IMR-90 (cell line): Measurements from ENCODE around the gene GABRR3. TPM values are rescaled to one million over a fixed set of nuclear protein-coding genes. Genes with fewer than 3 reads are reported as not detected.

ENCODE experiments used
- ATAC-seq: fragments of 200-7000 bp; cut with Tn5 transposase; 2 replicates; pipeline ENCODE4 v1.9.1; 2020; ENCODE audit warnings: low read depth, mild to moderate bottlenecking, moderate library complexity
- BruUV-seq: library from RNA; stranded (reverse); fragments of 400-500 nt; replicated peaks from 2 replicates; lab custom pipeline; 2021; lab: Mats Ljungman, UMichigan
- CTCF ChIA-PET: fragments of 300-600 bp; formaldehyde crosslinking; extraction: SDS; loops from one replicate; lab custom pipeline; 2021; ENCODE audit warnings: antibody characterized with exemption; lab: Yijun Ruan, JAX
- POLR2A ChIA-PET: fragments of 300-600 bp; sonication (Branson Sonifier 250); formaldehyde crosslinking; loops from one replicate; lab custom pipeline; 2022; ENCODE audit warnings: antibody characterized with exemption; ENCODE audit not compliant: unreplicated experiment; lab: Charles Lee
- DNase-seq: peaks from one replicate; pipeline ENCODE4 v3.0.0; 2013
- H2AFZ ChIP-seq: replicated peaks from 2 replicates; pipeline ENCODE3; 2013; ENCODE audit warnings: low read length, mild to moderate bottlenecking; ENCODE audit not compliant: poor library complexity
- H2AK5ac ChIP-seq: 2 replicates; pipeline ENCODE4 v1.6.1; 2013; ENCODE audit warnings: low read depth, low read length, inconsistent platforms
- H2AK9ac ChIP-seq: replicated peaks from 2 replicates; pipeline ENCODE3; 2013; ENCODE audit warnings: mild to moderate bottlenecking, low read depth, low read length, moderate library complexity; ENCODE audit not compliant: poor library complexity
- H2BK120ac ChIP-seq: 2 replicates; pipeline ENCODE4 v1.6.1; 2013; ENCODE audit warnings: low read depth, low read length, inconsistent platforms
- H2BK15ac ChIP-seq: 3 replicates; pipeline ENCODE4 v1.6.1; 2013; ENCODE audit warnings: low read depth, low read length, inconsistent platforms
- H2BK20ac ChIP-seq: 2 replicates; pipeline ENCODE4 v1.6.1; 2013; ENCODE audit warnings: low read depth, mild to moderate bottlenecking, inconsistent platforms, low read length, moderate library complexity
- H2BK5ac ChIP-seq: 2 replicates; pipeline ENCODE4 v1.6.1; 2013; ENCODE audit warnings: mild to moderate bottlenecking, low read depth, low read length, inconsistent platforms; ENCODE audit not compliant: poor library complexity, severe bottlenecking
- H3K14ac ChIP-seq: replicated peaks from 2 replicates; pipeline ENCODE4 v1.6.1; 2013; ENCODE audit warnings: low read depth, low read length, inconsistent platforms
- H3K18ac ChIP-seq: 2 replicates; pipeline ENCODE4 v1.6.1; 2013; ENCODE audit warnings: low read depth, low read length, control low read depth
- H3K23ac ChIP-seq: 2 replicates; pipeline ENCODE4 v1.6.1; 2013; ENCODE audit warnings: low read depth, low read length, inconsistent platforms
- H3K27ac ChIP-seq: 2 replicates; pipeline ENCODE4 v1.5.1; 2013; ENCODE audit warnings: mild to moderate bottlenecking, control low read depth, low read length; ENCODE audit not compliant: insufficient read depth
- H3K27me3 ChIP-seq: 2 replicates; pipeline ENCODE4 v1.6.1; 2013; ENCODE audit warnings: low read length; ENCODE audit not compliant: control insufficient read depth, insufficient read depth
- H3K36me3 ChIP-seq: 2 replicates; pipeline ENCODE4 v1.6.1; 2013; ENCODE audit warnings: low read length, mixed read lengths; ENCODE audit not compliant: control insufficient read depth, insufficient read depth
- H3K4ac ChIP-seq: 2 replicates; pipeline ENCODE4 v1.6.1; 2013; ENCODE audit warnings: low read depth, low read length, inconsistent platforms
- H3K4me1 ChIP-seq: 2 replicates; pipeline ENCODE4 v1.6.1; 2013; ENCODE audit warnings: low read length, mixed read lengths; ENCODE audit not compliant: control insufficient read depth, insufficient read depth
- H3K4me2 ChIP-seq: 2 replicates; pipeline ENCODE4 v1.6.1; 2013; ENCODE audit warnings: low read depth, mild to moderate bottlenecking, control low read depth, low read length, moderate library complexity
- H3K4me3 ChIP-seq: 2 replicates; pipeline ENCODE4 v1.5.1; 2013; ENCODE audit warnings: low read depth, mild to moderate bottlenecking, control low read depth, low read length, moderate library complexity; ENCODE audit not compliant: insufficient read depth
- H3K56ac ChIP-seq: 2 replicates; pipeline ENCODE4 v1.6.1; 2013; ENCODE audit warnings: low read length, inconsistent platforms; ENCODE audit not compliant: insufficient read depth; ENCODE audit errors: extremely low read depth
- H3K79me1 ChIP-seq, 2 experiments: 2 replicates each; pipeline ENCODE4 v1.6.1; 2013; ENCODE audit warnings: low read length in 2 of 2, inconsistent platforms in 1 of 2, low read depth in 1 of 2
- H3K9ac ChIP-seq: 2 replicates; pipeline ENCODE4 v1.6.1; 2013; ENCODE audit warnings: low read depth, low read length, control low read depth
- H3K9me1 ChIP-seq: 2 replicates; pipeline ENCODE4 v1.6.1; 2013; ENCODE audit warnings: low read length, inconsistent platforms; ENCODE audit not compliant: insufficient read depth
- H3K9me3 ChIP-seq: 2 replicates; pipeline ENCODE4 v1.6.1; 2013; ENCODE audit warnings: low read length; ENCODE audit not compliant: control insufficient read depth, insufficient read depth
- H4K20me1 ChIP-seq: 2 replicates; pipeline ENCODE4 v1.6.1; 2013; ENCODE audit warnings: low read length, inconsistent platforms; ENCODE audit not compliant: insufficient read depth
- H4K5ac ChIP-seq: 2 replicates; pipeline ENCODE4 v1.6.1; 2013; ENCODE audit warnings: mild to moderate bottlenecking, low read depth, low read length, control low read depth
- H4K8ac ChIP-seq, 2 experiments: 2 replicates each; pipeline ENCODE4 v1.6.1; 2013; ENCODE audit warnings: low read depth in 2 of 2, low read length in 2 of 2, control low read depth in 1 of 2, inconsistent platforms in 1 of 2
- H4K91ac ChIP-seq: 2 replicates; pipeline ENCODE4 v1.6.1; 2013; ENCODE audit warnings: low read depth, low read length, inconsistent platforms; ENCODE audit not compliant: insufficient read depth
- BHLHE40 ChIP-seq: fragments of 150-350 bp; IDR thresholded peaks from 2 replicates; pipeline ENCODE4 v1.6.1; 2016; ENCODE audit warnings: mild to moderate bottlenecking, low read depth, low read length
- CEBPB ChIP-seq: IDR thresholded peaks from 2 replicates; pipeline ENCODE4 v1.6.1; 2012; ENCODE audit warnings: low read depth, low read length, improper control_type of control experiment
- CTCF ChIP-seq: conservative IDR thresholded peaks from 2 replicates; pipeline ENCODE4 v1.5.1; 2012; ENCODE audit warnings: mild to moderate bottlenecking, low read depth, low read length, improper control_type of control experiment
- ELK1 ChIP-seq: fragments of 150-350 bp; IDR thresholded peaks from 2 replicates; pipeline ENCODE4 v1.6.1; 2016; ENCODE audit warnings: low read depth, mild to moderate bottlenecking, low read length, moderate library complexity, borderline replicate concordance
- FOS ChIP-seq: fragments of 150-350 bp; IDR thresholded peaks from 2 replicates; pipeline ENCODE4 v1.6.1; 2016; ENCODE audit warnings: low read depth, low read length
- MAFK ChIP-seq: IDR thresholded peaks from 2 replicates; pipeline ENCODE4 v1.6.1; 2012; ENCODE audit warnings: low read depth, low read length, improper control_type of control experiment
- MXI1 ChIP-seq: IDR thresholded peaks from 2 replicates; pipeline ENCODE4 v1.6.1; 2012; ENCODE audit warnings: low read depth, mild to moderate bottlenecking, low read length, moderate library complexity, borderline replicate concordance
- NFE2L2 ChIP-seq: fragments of 150-350 bp; IDR thresholded peaks from 2 replicates; pipeline ENCODE4 v1.6.1; 2016; ENCODE audit warnings: low read depth, mild to moderate bottlenecking, low read length
- POLR2A ChIP-seq: IDR thresholded peaks from 2 replicates; pipeline ENCODE4 v1.6.1; 2012; ENCODE audit warnings: mild to moderate bottlenecking, low read depth, low read length
- RAD21 ChIP-seq: IDR thresholded peaks from 2 replicates; pipeline ENCODE4 v1.6.1; 2012; ENCODE audit warnings: low read length, improper control_type of control experiment
- USF2 ChIP-seq: fragments of 150-350 bp; IDR thresholded peaks from 2 replicates; pipeline ENCODE4 v1.6.1; 2017; ENCODE audit warnings: mild to moderate bottlenecking, antibody characterized with exemption, low read length, low read depth
- WGBS, 2 experiments: methylation state at CpG; one replicate each; pipeline versions ENCODE4 v1.1.5 to v1.1.7; 2013; ENCODE audit warnings: missing lambda C conversion rate in 2 of 2; ENCODE audit not compliant: insufficient read length in 1 of 2; ENCODE audit errors: extremely low coverage in 2 of 2; 5-methylcytosine and 5-hydroxymethylcytosine counted together
- dilution Hi-C: fragments of 300-500 bp; cut with HindIII; formaldehyde crosslinking; loops from one replicate; pipeline ENCODE4 v1.14.3; 2018; ENCODE audit warnings: low sequenced_read_pairs; ENCODE audit not compliant: unreplicated experiment
- in situ Hi-C: fragments of 300-500 bp; cut with MboI; formaldehyde crosslinking; loops from 3 replicates; pipeline ENCODE4 v1.14.3; 2019; ENCODE audit warnings: low sequenced_read_pairs, inconsistent platforms, mixed read lengths
- intact Hi-C: fragments of 100-400 bp; cut with micrococcal nuclease; formaldehyde crosslinking; loops from 2 replicates; pipeline ENCODE4 v1.10.0; 2022
- polyA plus RNA-seq, 3 experiments: library from polyadenylated mRNA; depleted of rRNA; stranded (reverse); fragments of >200 nt; gene quantifications; 2 replicates each; pipeline ENCODE4 v1.2.3, GENCODE V29; 2012; ENCODE audit warnings: low replicate concordance in 1 of 3
- total RNA-seq: library from RNA; depleted of rRNA; stranded (reverse); fragments of >200 nt; gene quantifications from 2 replicates; pipeline ENCODE4 v1.2.3, GENCODE V29; 2012

The GABRR3 gene
- total and polyA plus RNA-seq, 2 of the 4 experiments (the other 2 are of a cell fraction) = not detected

GRCh38 chr3:97938444-97938843 lies 96.7 kb downstream of the GABRR3 start:
- Histone ChIP-seq H3K9ac (no peak overlapping the region), H2AK5ac (no peak overlapping the region), H2AFZ (no peak overlapping the region), H3K36me3 (peaks cover 17% of the 10 kb centered on the region), H4K5ac (no peak overlapping the region), H2BK120ac (no peak overlapping the region), H2BK20ac (no peak overlapping the region), H4K91ac (no peak overlapping the region), H3K27me3 (no peaks in the 10 kb centered on the region), H3K56ac (no peak overlapping the region), H3K23ac (no peak overlapping the region), H2AK9ac (no peak overlapping the region), H3K27ac (no peak overlapping the region), H3K4ac (no peak overlapping the region), H3K18ac (no peak overlapping the region), H2BK15ac (no peak overlapping the region), H3K14ac (no peak overlapping the region), H3K9me3 (no peaks in the 10 kb centered on the region), H4K20me1 (no peaks in the 10 kb centered on the region), H3K9me1 (peaks cover 3% of the 10 kb centered on the region), H3K4me1 (no peaks in the 10 kb centered on the region), H3K4me3 (no peak overlapping the region), H4K8ac (no peak overlapping the region), H2BK5ac (no peak overlapping the region), H3K4me2 (no peak overlapping the region), H3K79me1 (no peaks in the 10 kb centered on the region)
- BruUV-seq = no TSS peak
- ATAC-seq = peak; percentile 37; the same call in 1 of the 2 replicates
- ChIA-PET CTCF (no interaction called here), POLR2A (no interaction called here)
- no CpG with 5 or more reads among the region's 1 CpG for WGBS, 2 experiments
- no peak for TF ChIP-seq RAD21
- no peak for TF ChIP-seq POLR2A
- TF ChIP-seq CEBPB = no peak
- TF ChIP-seq MXI1 = no peak
- no peak for TF ChIP-seq NFE2L2
- no peak for TF ChIP-seq FOS
- no peak for TF ChIP-seq ELK1
- TF ChIP-seq CTCF = no peak
- TF ChIP-seq BHLHE40 = no peak
- TF ChIP-seq MAFK = no peak
- TF ChIP-seq USF2 = no peak
- intact Hi-C loops (no loop called here), dilution Hi-C loops (no loop called here), in situ Hi-C loops (no loop called here)
- DNase-seq = peak; percentile 49
